ENCODE data around the gene ALDH18A1. TPM values are rescaled to one million over a fixed set of nuclear protein-coding genes. Genes with fewer than 3 reads are reported as not detected.

ALDH18A1 gene
- total and polyA plus RNA-seq, 12 donors, result 5.9 to 19.5 (median 12.9) TPM

- Histone ChIP-seq H3K4me3 (no peak overlapping the region), H3K4me1 (peaks cover 0 to 28% (median 18%) of the 10 kb centered on the region in 9 donors), H3K27me3 (no peaks in the 10 kb centered on the region), H3K9me3 (no peaks in the 10 kb centered on the region), H3K36me3 (peaks cover 0 to 51% (median 5%) of the 10 kb centered on the region in 9 donors), H3K27ac (peak overlapping the region in 6 of 10 donors; percentile 61 to 82 (median 72))
- intact Hi-C loops (cut with DNase I), result loop anchor here in 6 of 10 donors (5.0 to 10.0 kb wide), 4 partner anchors 172 to 360 kb away; no protein-coding TSS in a partner anchor
- ATAC-seq, result peak in 2 of 8 donors; percentile 14 to 16
- DNase-seq, result no peak
- no peak for TF ChIP-seq CTCF (IDR thresholded peaks at IDR 0.05)
Observed at GRCh38 chr10:95604630-95605029, 51.9 kb downstream of the ALDH18A1 start.

GRCh38 chr10:95602382-95602781 lies 54.1 kb downstream of the ALDH18A1 start:
- Histone ChIP-seq H3K4me1 (peaks cover 0 to 28% (median 18%) of the 10 kb centered on the region in 9 donors), H3K27ac (no peak overlapping the region), H3K9me3 (no peaks in the 10 kb centered on the region), H3K4me3 (no peak overlapping the region), H3K36me3 (peaks cover 0 to 28% (median 0%) of the 10 kb centered on the region in 9 donors), H3K27me3 (no peaks in the 10 kb centered on the region)
- intact Hi-C loops (cut with DNase I), result loop anchor here in 7 of 10 donors (2.0 to 10.0 kb wide), 6 partner anchors 170 to 358 kb away; no protein-coding TSS in a partner anchor
- TF ChIP-seq CTCF (IDR thresholded peaks at IDR 0.05), result no peak
- whole genome bisulfite sequencing, 2 donors, result 77 to 83% methylated on average over 6 of the region's 6 CpGs
- no peak for DNase-seq
- ATAC-seq, result no peak

GRCh38 chr10:95601116-95601719 lies 55.3 kb downstream of the ALDH18A1 start:
- no peaks in the 10 kb centered on the region for H3K27me3 ChIP-seq
- intact Hi-C loops (cut with DNase I), result loop anchor here (1.0 to 10.0 kb wide), 9 partner anchors 169 to 356 kb away; no protein-coding TSS in a partner anchor
- peak; percentile 66 to 85 for DNase-seq
- H3K4me3 ChIP-seq, result no peak overlapping the region
- peak overlapping the region in 2 of 10 donors; percentile 15 to 22 for H3K27ac ChIP-seq
- peak; percentile 80 to 93 (median 88) for ATAC-seq
- H3K9me3 ChIP-seq, result peaks cover 0 to 7% (median 0%) of the 10 kb centered on the region in 11 donors
- WGBS, 2 donors, result 23% methylated on average over 6 of the region's 6 CpGs
- H3K36me3 ChIP-seq, result peaks cover 0 to 17% (median 0%) of the 10 kb centered on the region in 9 donors
- H3K4me1 ChIP-seq, result peaks cover 0 to 27% (median 18%) of the 10 kb centered on the region in 9 donors
- TF ChIP-seq CTCF (IDR thresholded peaks at IDR 0.05), result peak; percentile 87 to 99 (median 95)

GRCh38 chr10:95600158-95600557 lies 56.4 kb downstream of the ALDH18A1 start:
- no peak overlapping the region for H3K4me3 ChIP-seq
- no peak for TF ChIP-seq CTCF (IDR thresholded peaks at IDR 0.05)
- H3K9me3 ChIP-seq, result peaks cover 0 to 14% (median 0%) of the 10 kb centered on the region in 11 donors
- no peak for DNase-seq
- peaks cover 0 to 6% (median 0%) of the 10 kb centered on the region in 9 donors for H3K36me3 ChIP-seq
- no peak overlapping the region for H3K27ac ChIP-seq
- no peaks in the 10 kb centered on the region for H3K27me3 ChIP-seq
- H3K4me1 ChIP-seq, result peaks cover 0 to 16% (median 10%) of the 10 kb centered on the region in 9 donors
- 80 to 82% methylated on average over 4 of the region's 4 CpGs for WGBS, 2 donors
- ATAC-seq, result no peak
- intact Hi-C loops (cut with DNase I), result loop anchor here in 9 of 10 donors (2.0 to 10.0 kb wide), 6 partner anchors 168 to 355 kb away; no protein-coding TSS in a partner anchor
